Stimulated activated CD4-positive, alpha-beta T cell treated with anti-CD3 and anti-CD28 coated beads, Interleukin-4, amount 100 ng/mL, for 24 hours (primary cell): ENCODE results near the gene IL1RL2.

ENCODE experiments used
- DNase-seq: peaks from one replicate; pipeline ENCODE4 v3.0.0-alpha.2; 2020

The IL1RL2 gene

DNA sequence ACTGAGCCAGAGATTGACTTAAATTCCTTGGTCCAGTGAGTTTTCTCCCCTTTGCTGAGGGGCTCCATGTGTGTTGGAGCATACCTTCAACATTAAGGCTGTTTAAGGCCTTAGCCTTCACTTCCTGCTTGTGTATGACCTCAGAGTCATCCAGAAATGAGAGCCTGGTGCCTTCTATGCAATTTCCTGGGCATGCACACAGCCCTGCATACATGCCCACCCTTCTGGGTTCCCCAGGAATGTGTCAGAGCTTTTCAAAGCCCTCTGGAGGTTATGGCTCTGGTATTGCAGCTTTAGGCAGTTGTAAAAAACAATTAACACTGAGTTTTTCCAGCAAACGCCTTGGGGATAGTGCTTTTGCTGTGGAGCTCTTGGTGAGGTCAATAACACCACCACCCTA, 27.5 kb upstream of the IL1RL2 start:
- DNase-seq, result no peak

DNA sequence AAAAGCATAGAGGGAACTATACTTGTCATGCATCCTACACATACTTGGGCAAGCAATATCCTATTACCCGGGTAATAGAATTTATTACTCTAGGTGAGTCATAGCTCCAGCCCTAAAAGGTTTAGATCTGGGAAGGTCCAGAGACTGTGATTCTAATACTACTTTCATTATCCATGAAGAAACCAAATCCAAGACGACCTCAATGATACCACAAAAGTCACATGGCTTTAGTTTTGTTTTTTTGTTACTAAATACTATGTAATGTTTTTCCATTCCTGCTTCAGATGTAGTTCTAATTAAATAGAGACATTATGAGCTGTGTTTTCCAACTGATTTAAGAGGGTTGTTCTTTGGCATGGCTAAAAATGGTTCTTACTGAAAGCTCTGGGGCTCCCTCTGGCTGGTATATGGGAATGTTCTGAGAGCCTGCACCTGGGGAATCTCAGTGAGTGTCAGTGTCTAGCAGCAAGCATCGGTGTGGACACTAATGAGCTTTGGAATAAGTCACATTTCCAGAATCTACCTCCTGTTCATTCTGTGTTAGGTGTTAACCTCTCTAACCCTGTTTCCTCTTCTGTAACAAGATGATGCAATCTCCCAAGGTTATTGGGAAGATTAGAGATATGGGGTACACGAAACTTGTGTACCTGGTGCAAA, 20.5 kb upstream of the IL1RL2 start:
- DNase-seq, result no peak

DNA sequence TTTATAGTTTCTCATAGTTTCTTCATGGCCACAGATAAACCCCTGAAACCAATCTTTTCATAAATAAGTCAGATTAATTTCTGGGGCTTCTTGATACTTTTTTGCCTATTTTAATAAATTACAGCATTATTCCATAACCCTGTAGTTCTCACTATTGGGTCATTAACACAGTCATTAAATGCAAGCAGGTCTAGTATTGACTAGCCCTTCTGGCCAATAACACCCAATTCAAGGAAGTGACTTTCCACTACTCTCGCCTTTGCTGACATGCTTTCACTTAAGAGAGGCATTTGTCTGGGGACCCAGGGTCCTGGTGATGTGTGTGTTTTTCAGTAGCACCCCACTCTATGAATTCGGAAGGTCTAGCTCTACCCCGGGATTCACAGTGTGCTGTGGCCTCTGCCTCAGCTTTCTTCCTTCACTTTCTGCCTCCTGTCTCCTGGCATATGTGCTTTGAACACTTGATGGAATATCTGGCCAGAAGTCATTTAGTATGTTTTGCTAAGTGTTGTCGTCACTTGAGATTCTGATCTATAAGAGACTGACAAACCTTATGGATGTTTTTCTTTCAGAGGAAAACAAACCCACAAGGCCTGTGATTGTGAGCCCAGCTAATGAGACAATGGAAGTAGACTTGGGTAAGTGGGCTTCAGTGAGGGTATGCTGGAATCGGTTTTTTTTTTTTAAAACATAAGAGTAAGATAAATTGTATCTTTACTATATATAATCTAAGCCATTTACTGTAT, 18.6 kb upstream of the IL1RL2 start:
- no peak for DNase-seq

DNA sequence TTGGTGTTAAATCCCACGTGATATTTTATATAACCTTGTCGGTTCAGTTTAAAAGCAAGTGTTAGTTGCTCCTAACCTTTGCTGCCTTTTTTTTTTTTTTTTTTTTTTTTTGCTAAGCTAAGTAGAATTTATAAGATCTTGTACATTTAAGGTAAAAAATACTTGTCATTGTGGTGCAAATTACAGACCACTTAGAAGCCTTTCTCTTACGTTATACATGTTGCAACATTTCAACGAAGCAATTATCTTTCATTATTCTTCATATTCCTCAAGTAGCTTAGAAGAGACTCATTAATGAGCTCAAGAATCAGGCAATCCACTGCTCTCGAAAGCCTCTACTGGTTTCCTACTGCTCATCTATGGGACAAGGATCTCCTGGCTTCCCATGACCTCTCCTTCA, 14.9 kb upstream of the IL1RL2 start:
- no peak for DNase-seq

DNA sequence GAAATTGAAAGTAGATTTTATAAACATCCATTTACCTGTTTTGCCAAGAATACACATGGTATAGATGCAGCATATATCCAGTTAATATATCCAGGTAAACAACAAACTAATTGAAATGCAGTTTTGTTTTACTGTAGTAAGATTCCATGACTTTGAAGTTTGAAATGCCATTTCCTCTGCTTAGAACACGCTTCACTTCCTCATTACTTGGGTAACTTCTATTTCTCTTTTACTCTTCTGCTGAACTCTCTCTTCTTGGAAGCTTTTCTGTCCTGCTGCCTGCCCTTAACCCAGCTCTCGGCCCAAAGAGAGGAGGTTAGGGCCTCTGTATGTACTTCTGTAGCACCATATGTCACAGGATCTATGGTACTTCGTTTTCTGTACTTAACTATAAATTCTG, 14.1 kb upstream of the IL1RL2 start:
- no peak for DNase-seq

DNA sequence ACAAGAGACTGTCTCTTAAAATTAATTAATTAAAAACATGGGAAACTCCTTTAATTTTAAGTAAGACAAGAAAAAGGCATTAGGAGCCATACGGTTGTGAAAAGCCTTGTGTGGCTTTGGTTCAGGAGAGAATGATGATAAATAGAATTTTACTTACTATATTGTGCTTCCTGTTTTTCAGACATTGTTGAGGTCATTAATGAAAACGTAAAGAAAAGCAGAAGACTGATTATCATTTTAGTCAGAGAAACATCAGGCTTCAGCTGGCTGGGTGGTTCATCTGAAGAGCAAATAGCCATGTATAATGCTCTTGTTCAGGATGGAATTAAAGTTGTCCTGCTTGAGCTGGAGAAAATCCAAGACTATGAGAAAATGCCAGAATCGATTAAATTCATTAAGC, 10.7 kb upstream of the IL1RL2 start:
- DNase-seq, result no peak

DNA sequence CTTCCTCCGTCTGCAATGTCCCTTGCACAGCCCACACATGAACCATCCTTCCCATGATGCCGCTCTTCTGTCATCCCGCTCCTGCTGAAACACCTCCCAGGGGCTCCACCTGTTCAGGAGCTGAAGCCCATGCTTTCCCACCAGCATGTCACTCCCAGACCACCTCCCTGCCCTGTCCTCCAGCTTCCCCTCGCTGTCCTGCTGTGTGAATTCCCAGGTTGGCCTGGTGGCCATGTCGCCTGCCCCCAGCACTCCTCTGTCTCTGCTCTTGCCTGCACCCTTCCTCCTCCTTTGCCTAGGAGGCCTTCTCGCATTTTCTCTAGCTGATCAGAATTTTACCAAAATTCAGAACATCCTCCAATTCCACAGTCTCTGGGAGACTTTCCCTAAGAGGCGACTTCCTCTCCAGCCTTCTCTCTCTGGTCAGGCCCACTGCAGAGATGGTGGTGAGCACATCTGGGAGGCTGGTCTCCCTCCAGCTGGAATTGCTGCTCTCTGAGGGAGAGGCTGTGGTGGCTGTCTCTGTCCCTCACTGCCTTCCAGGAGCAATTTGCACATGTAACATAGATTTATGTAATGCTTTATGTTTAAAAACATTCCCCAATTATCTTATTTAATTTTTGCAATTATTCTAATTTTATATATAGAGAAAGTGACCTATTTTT, 8.9 kb upstream of the IL1RL2 start:
- DNase-seq, result no peak

DNA sequence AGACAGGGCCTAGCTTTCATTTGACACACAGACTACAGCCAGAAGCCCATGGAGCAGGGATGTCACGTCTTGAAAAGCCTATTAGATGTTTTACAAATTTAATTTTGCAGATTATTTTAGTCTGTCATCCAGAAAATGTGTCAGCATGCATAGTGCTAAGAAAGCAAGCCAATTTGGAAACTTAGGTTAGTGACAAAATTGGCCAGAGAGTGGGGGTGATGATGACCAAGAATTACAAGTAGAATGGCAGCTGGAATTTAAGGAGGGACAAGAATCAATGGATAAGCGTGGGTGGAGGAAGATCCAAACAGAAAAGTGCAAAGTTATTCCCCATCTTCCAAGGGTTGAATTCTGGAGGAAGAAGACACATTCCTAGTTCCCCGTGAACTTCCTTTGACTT, 7.8 kb upstream of the IL1RL2 start:
- DNase-seq, result no peak

DNA sequence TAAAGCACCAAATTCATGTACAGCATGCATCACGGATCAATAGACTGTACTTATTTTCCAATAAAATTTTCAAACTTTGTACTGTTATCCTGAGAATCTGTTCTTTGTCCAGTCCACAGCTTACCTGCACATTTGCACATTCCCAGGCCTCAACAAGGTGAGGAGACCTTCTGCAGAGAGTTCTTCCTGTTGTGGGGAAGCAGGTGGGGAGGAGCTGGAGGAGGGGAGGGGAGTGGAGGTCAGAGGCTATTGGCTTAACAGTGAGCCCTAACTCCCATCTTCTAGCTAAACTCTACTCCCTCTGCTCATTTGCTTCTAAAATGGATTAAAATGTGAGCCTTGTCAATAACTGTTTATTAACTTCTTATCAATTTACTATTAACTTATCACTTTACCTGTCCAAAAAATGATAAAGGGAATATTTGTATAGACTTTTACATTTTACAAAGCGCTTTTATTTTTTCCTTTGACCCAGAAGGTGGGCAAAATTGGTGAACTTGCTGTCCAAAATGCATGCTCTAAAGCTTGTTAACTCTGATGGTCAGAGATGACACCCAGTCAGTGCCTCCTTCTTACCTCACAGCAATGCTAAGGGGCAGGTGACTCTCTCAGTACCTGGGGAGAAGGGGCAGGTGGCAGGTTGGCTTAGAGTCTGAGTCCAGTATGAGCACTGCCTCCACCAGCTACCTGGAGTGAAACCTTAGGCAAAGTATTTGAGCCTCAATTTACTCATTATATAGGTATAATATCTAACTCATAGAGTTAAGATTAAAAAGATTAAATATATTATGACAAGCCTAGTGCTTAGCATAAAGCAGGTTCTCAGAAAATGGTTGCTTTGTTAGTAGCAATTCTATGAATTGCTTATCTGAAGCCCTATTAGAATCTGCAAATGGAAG, 6.8 kb upstream of the IL1RL2 start:
- DNase-seq, result no peak

DNA sequence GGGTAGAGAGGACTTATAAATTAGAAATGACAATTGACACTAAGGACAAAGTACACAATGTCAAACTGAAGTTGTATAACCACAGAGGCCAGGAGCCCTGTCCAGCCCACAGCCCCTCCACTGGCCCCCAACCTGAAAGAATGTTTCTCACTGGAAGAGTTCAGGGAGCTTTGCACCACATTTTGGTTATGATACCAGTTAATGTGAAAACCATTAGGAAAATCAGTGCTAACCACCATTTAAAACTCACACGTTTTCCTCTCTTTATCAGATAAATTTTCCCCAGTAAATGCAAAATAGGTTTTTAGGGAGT, 6.2 kb upstream of the IL1RL2 start:
- no peak for DNase-seq

DNA sequence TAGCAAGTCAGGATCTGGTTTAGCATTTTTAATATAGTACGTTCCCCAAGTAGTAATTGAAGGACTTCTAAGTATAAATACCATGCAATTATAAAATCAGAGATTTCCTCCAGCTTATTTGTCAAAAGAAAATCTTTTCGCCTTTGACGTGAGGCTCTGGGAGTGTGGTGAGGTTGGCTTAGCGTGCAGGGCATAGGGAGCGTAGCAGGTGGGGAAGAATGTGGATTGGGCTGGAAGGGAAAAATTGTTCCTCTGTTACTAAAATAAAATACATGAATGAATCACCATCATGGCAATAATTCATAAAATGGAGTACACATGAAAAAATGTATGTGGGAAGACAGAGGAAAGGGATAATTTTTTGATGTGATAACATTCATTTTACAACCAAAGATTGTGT, 5.4 kb upstream of the IL1RL2 start:
- no peak for DNase-seq

DNA sequence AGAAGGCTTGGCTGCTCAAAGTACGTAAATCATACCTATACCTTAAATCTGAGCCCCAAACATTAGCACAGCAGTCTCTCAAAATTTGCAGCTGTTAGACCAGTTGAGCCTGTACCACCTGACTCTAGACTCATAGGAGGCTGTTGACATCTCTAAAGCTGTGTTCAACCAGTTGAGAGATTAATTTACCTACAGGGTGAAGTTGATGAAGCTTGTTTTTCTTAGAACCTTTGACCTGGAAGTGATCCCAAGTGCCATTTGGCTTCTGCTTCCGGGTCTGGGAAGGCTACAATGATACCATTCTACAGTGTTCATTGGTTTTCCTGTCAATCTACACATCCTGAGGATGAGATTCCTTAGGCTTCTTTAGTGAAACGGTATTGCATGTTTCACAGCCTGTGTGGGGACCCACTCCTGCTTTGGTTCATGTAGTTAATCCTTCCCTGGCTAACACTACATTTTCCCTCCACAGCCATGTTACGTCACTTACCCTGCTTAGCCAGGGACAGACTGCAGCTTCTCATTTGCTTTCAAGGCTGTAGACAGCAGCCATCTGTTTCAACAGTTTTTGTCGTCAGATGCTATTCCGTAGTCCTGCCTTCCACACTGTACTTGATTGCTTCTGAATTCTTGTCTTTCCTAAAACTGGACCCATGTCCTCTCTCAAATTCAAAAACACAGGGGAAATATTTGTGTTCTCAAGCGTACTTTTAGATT, 4.7 kb upstream of the IL1RL2 start:
- DNase-seq, result no peak

DNA sequence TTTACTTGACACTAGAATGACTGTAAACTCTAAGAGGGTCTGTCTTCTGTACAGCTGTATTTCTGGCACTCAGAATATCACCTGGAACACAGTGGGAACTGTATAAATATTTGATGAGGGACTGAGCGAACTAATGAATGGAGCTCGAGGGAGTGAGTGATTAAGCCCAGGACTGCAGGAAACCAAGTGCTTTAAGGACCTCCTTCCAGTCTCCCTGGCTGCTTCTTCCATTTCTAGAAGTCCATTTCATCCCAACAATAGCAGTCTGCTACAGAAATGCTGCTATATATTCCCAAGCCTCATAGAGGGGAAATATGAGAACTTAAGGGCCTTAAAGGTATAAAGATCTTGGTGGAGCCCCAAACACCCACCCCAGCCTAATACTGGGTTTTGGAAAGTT, 2.8 kb upstream of the IL1RL2 start:
- DNase-seq, result no peak

DNA sequence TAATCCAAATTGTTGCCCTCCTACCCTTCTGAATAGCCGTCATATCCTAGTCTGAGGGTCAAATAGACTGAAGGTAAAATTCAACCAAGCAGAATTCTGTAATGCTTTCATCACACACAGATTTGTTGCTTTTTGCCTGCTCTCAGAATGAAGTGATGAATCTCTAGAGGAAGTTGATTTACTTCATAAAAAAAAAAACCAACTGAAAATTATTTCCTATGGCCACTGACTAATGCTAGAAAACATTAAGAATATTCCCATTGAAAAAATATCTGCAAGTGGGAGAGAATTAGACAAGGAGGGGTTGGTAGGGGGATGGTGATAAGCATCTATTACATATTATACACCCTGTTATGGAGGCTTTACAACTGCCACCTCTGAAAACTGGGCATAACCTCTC, 2.3 kb upstream of the IL1RL2 start:
- no peak for DNase-seq

DNA sequence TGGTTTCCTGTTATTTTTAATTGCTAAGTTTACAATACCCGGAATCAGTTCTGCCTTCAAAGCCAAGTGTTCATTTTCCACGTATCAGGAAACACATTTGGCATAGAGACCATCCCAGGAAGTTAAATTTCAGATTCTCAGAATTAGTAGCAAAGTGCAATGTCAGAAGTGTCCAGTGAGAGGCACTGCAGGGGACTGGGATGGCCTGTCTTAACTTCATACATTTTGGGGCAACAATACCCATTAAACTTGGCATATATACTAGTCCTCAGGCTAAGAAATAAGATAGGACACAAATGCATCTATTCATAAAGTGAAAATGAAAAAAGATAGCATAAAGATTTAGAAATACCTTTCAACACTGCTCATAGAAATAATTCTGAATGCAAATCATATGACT, 1.5 kb upstream of the IL1RL2 start:
- peak; percentile 12 for DNase-seq

DNA sequence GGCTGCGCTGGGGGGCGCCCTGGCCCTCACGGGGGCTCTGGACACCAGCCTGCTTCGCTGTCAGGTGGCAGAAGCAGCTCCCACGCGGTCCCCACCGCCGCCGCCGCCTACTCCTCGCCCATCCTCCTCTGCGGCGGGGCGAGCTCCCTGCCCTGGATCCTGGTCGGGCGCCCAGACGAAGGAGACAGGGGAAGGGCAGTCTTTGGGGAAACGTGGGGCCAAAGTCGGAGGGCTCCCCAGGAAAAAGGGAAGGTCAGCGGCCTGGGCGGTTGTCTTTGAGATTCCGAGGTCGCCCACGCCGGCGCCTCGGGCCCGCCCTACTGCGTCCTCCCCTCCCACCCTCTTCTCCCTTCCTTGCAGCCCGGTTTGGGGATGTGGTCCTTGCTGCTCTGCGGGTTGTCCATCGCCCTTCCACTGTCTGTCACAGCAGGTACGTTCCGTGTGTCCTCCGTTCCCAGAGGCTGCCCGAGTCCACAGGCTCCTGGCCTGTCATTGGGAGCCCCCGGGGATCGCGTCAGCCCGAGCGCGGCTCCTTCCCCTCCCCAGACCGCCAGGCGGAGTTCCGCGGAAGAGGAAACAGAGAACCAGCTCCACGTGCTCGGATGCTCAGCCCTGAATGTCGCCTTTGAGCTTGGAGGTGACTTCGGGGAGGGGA, 800 bp downstream of the IL1RL2 start:
- peak; percentile 58 for DNase-seq

DNA sequence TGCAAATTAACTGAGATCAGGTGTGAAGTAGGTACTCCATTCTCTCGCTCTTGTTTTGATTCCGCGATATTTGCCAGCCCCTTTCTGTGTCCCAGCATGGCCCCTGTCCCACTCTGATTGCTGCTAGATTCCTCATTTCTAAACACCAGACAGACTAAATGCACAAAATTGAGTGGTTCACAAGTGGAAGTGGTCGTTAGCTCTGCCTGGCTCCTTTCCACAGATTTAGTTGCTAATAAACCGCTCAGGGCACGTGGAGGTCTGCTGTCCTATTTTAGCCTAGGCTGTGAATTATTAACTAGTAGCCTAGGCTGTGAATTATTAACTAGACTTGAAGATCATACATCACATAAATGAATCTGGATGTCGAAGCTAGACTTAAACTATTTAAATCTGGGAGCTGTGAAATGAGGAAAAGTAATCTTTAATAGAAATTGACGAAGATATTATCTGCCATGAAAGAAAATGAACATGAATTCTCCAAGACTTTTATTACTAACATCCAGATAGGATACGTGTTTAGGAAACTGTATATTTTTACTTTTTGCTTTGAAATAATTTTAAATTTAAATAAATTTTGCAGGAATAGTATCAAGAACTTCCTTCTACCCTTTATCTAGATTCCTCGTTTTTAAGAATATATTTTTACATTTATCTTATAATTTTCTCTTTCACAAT, 3.7 kb downstream of the IL1RL2 start:
- no peak for DNase-seq

DNA sequence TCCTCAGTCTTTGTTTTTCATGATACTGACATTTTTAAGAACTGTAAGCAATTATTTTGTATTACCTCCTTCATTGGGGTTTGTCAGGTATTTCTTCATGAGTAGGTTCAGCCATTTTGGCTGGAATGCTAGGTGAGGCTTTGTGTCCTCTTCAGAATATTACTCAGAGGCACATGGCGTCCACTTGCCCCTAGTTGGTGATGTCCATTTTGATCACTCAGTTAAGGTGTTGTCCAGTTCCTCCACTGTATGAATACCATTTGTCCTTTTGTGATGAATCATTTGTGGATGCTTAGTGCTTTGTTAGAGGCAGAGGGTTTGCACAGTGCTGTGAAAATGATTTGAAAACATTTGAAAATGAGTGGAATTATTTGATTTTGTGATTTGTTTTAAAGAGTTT, 4.7 kb downstream of the IL1RL2 start:
- DNase-seq, result no peak

DNA sequence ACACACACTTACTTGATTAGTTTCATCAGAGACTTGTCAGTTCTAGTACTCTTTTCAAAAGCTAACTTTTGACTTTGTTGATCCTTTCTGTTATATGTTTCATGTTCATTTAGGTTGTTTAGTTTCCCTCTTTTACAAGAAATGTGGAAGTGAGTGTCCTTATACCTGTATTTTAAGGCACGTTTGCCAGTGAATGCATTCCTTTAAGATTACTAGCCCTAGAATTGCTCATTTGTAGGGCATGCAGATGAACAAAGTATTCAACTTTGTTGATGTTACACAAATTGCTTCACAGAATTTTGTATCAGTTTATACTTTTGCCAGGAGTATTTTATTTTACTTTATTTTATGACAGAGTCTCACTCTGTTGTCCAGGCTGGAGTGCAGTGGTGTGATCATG, 6.3 kb downstream of the IL1RL2 start:
- no peak for DNase-seq

DNA sequence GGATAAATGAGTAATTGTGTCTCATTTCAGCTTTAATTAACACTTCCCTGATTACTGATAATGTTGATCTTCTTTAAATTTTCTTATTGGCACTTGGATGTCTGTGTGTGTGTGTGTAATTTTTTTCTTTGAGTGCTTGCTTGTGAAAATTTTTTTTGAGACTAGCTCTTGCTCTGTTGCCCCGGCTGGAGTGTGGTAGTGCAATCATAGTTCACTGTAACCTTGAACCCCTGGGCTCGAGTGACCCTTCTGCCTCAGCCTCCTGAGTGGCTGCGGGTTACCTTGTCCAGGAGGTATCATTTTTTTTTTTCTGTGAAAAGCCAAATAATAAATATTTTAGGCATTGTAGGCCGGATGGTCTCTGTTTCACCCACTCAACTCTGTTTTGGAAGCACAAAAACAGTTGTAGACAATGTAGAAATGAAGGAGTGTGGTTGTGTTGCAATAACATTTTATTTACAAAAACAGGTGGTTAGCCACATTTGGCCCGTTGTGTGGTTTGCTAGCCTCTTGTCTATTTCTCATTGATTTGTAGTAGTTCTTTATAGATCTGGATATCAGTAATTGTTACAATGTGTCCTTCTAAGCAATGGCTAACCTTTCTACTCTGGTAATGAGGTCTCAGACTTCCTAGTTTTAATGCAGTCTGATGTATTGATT, 7.9 kb downstream of the IL1RL2 start:
- no peak for DNase-seq
